SH-SY5Y (cell line): ENCODE data around the gene DIP2C.

Source experiments
- GATA2 ChIP-seq: IDR thresholded peaks from 2 replicates; pipeline ENCODE4 v1.6.1; 2011; ENCODE audit warnings: mild to moderate bottlenecking, low read depth, low read length
- GATA3 ChIP-seq: IDR thresholded peaks from 2 replicates; pipeline ENCODE4 v1.6.1; 2011; ENCODE audit warnings: low read depth, mild to moderate bottlenecking, low read length, moderate library complexity

GRCh38 chr10:278707-279106 is 410.8 kb downstream of the DIP2C start:
- no peak for TF ChIP-seq GATA2
- TF ChIP-seq GATA3: no peak
